HUES48 (cell line): ENCODE data around the gene CPLX4.

ENCODE experiments used
- H3K27ac ChIP-seq: one replicate; pipeline ENCODE4 v1.7.0; 2013; ENCODE audit warnings: low read depth, low read length, inconsistent platforms
- H3K27me3 ChIP-seq: 2 replicates; pipeline ENCODE4 v1.6.1; 2013; ENCODE audit warnings: mild to moderate bottlenecking, low read length; ENCODE audit not compliant: control insufficient read depth, insufficient read depth
- H3K36me3 ChIP-seq: 2 replicates; pipeline ENCODE4 v1.6.1; 2013; ENCODE audit warnings: low read length; ENCODE audit not compliant: control insufficient read depth, insufficient read depth
- H3K4me1 ChIP-seq: 2 replicates; pipeline ENCODE4 v1.6.1; 2013; ENCODE audit warnings: mild to moderate bottlenecking, low read length; ENCODE audit not compliant: control insufficient read depth, insufficient read depth
- H3K4me3 ChIP-seq: 2 replicates; pipeline ENCODE4 v1.5.1; 2013; ENCODE audit warnings: mild to moderate bottlenecking, low read depth, low read length
- H3K9ac ChIP-seq: 2 replicates; pipeline ENCODE4 v1.6.1; 2013; ENCODE audit warnings: mild to moderate bottlenecking, low read depth, low read length, moderate library complexity
- H3K9me3 ChIP-seq: 2 replicates; pipeline ENCODE4 v1.6.1; 2013; ENCODE audit warnings: low read length; ENCODE audit not compliant: control insufficient read depth, insufficient read depth

CPLX4 gene, protein sequence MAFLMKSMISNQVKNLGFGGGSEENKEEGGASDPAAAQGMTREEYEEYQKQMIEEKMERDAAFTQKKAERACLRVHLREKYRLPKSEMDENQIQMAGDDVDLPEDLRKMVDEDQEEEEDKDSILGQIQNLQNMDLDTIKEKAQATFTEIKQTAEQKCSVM

GRCh38 chr18:59318460-59319050, at the start of gene CPLX4:
Gene CPLX4 (minus strand): TSS chr18:59318649. CDS start chr18:59318462, 187 bp downstream.
- Histone ChIP-seq H3K4me1 (no peaks in the 10 kb centered on the region), H3K9me3 (no peaks in the 10 kb centered on the region), H3K9ac (no peak within 1 kb of the TSS), H3K27ac (no peak within 1 kb of the TSS), H3K27me3 (no peaks in the 10 kb centered on the region), H3K4me3 (no peak within 1 kb of the TSS), H3K36me3 (no peaks in the 10 kb centered on the region)

- no peak overlapping the region for H3K27ac ChIP-seq
- H3K27me3 ChIP-seq: peaks cover 17% of the 10 kb centered on the region
- no peak overlapping the region for H3K9ac ChIP-seq
- H3K4me3 ChIP-seq: no peak overlapping the region
- H3K4me1 ChIP-seq: peaks cover 14% of the 10 kb centered on the region; the same call in 1 of the 2 replicates
- peaks cover 15% of the 10 kb centered on the region for H3K36me3 ChIP-seq
- H3K9me3 ChIP-seq: no peaks in the 10 kb centered on the region
Measured at GRCh38 chr18:59360381-59360780, 41.9 kb upstream of the CPLX4 start.

DNA sequence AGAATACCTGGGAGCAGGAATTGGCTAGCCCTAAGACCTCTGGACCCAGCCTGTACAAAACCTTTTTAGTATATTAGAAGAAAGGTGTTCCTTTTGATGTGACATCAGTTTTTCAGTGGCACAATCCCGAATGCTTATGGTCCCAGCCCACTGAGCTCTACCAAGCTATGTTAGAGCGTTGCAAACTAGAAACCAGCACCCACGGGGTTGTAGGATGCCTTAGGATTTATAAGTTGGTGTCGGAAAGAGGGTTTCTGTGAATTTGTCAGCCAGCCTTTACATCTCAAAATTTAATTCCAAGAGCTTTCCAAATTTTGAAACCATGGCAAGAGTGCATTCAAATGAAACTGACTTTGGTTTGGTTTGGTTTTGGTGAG, 41.1 kb upstream of the CPLX4 start:
- Histone ChIP-seq H3K27me3 (peaks cover 17% of the 10 kb centered on the region), H3K9me3 (no peaks in the 10 kb centered on the region), H3K4me1 (peaks cover 14% of the 10 kb centered on the region; the same call in 1 of the 2 replicates), H3K36me3 (peaks cover 23% of the 10 kb centered on the region), H3K27ac (no peak overlapping the region), H3K9ac (no peak overlapping the region), H3K4me3 (peak overlapping the region; percentile 69)

DNA sequence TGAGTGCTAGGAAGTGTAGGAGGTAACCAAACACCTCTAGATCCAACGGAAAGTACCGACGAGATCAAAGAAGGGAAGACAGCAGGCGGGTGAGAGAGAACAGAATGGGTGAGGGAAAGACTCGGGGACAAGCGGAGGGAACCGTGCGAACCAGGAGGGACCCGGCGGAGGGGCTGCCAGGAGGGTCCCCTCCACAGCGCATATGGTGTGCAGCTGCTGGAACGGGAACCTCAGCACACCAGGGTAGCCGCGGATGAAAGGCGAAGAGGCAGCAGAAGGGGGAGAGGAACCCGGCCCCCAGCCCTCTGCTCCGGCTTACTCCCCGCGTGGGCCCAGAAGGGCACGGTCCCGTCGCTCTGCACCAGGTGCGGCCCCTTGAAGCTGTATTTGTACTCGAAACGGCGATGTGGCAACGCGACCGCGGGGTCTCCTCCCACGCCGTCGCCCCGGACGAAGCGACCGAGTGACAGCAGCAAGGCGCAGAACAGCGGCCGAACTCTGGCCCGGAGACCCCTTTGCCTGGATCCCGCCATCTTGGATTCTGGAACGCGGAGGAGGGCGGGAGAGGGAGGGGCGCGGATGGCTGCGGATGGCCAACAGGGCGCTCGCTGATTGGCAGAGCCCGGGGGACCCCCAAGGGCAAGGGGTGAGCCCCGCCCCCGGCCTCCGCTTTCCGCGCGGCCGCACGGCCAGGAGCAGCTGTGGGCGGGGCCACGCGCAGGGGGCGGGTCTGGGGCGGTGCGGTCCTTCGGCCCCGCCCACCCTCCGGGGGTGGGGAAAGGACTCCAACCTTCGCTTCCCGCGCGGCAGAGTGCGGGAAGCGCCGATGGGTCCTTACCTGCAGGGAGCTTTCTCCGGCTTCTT, 40.5 kb upstream of the CPLX4 start, which contains the start of gene LMAN1:
LMAN1 (minus strand) TSS at position 554 of the 864 bp plus-strand sequence; CDS start at position 533, 21 bp downstream.
- H3K4me1 ChIP-seq: peaks cover 14% of the 10 kb centered on the region; the same call in 1 of the 2 replicates
- peak within 1 kb of the TSS; percentile 100 for H3K4me3 ChIP-seq
- peaks cover 17% of the 10 kb centered on the region for H3K27me3 ChIP-seq
- peak within 1 kb of the TSS; percentile 95 for H3K9ac ChIP-seq
- H3K36me3 ChIP-seq: peaks cover 30% of the 10 kb centered on the region
- H3K9me3 ChIP-seq: no peaks in the 10 kb centered on the region
- H3K27ac ChIP-seq: peak within 1 kb of the TSS; percentile 93

DNA sequence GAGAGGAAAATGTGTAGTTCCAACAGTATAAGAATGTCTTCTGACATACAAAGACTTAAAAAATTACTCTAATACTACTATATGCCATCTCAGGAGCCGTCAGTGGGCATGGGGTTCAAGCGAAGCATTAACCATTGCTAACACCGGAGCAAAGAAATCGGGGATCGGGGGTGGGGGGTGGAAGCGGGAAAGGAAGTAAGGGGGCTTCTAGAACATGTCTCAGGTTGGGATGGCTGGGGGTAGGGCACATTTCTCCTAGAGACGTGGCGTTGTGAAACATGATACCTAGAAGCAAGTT, 39.9 kb upstream of the CPLX4 start:
- Histone ChIP-seq H3K27ac (peak overlapping the region; percentile 93), H3K4me3 (peak overlapping the region; percentile 100), H3K4me1 (peaks cover 14% of the 10 kb centered on the region; the same call in 1 of the 2 replicates), H3K27me3 (peaks cover 17% of the 10 kb centered on the region), H3K9ac (peak overlapping the region; percentile 95), H3K9me3 (no peaks in the 10 kb centered on the region), H3K36me3 (peaks cover 35% of the 10 kb centered on the region)

DNA sequence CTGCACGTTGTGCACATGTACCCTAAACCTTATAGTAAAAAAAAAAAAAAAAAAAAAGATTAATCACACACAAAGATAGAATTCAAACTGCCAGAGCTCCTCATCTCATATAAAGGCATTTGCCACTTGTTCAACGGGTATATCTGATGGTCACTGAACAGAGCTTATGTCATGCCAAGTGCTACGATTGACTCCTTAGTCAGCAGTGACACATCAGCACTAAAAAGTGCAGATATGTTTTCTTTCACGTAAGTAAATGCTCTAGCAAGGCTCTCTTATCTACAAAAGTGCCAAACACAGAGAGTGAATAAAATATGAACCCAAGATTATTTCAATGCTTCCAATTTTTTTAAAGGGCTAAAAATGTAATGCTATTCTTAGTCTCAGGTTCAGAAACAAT, 39.5 kb upstream of the CPLX4 start:
- H3K4me1 ChIP-seq: peaks cover 14% of the 10 kb centered on the region; the same call in 1 of the 2 replicates
- H3K9ac ChIP-seq: peak overlapping the region; percentile 95; the same call in 1 of the 2 replicates
- peaks cover 17% of the 10 kb centered on the region for H3K27me3 ChIP-seq
- no peak overlapping the region for H3K27ac ChIP-seq
- H3K4me3 ChIP-seq: peak overlapping the region; percentile 100
- peaks cover 40% of the 10 kb centered on the region for H3K36me3 ChIP-seq
- H3K9me3 ChIP-seq: no peaks in the 10 kb centered on the region

- peaks cover 14% of the 10 kb centered on the region; the same call in 1 of the 2 replicates for H3K4me1 ChIP-seq
- H3K36me3 ChIP-seq: peaks cover 72% of the 10 kb centered on the region
- H3K9ac ChIP-seq: no peak overlapping the region
- H3K4me3 ChIP-seq: no peak overlapping the region
- no peaks in the 10 kb centered on the region for H3K9me3 ChIP-seq
- no peak overlapping the region for H3K27ac ChIP-seq
- peaks cover 4% of the 10 kb centered on the region for H3K27me3 ChIP-seq
Measured at GRCh38 chr18:59354731-59355130, 36.3 kb upstream of the CPLX4 start.

DNA sequence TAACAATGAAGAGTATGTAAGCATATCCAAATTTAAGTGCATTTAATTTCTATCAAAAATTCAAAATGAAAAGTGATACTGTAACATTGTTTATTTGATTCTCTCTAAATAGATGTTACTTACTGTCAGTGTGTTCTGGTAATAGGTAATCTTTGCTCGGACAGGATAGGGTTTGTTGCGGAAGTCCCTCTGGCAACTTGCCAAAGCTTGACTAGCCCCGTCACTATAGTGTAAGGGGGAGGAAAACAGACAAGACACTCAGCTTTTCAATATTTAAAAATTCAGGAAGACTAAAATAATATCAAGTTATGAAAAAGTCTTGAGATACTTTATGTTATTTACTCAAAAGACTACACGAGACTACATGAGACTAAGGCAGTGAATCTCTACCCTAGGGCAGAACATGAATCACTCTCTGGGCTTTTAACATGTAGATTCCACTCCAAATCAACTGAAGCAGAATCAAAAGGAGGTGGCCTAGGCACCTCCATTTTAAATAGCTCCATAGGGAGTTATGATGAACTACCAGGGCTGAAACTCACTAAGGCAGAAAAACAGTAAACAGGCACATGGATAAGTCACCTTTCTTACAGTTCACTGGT, 34.7 kb upstream of the CPLX4 start:
- no peaks in the 10 kb centered on the region for H3K27me3 ChIP-seq
- H3K27ac ChIP-seq: no peak overlapping the region
- peaks cover 87% of the 10 kb centered on the region for H3K36me3 ChIP-seq
- peaks cover 10% of the 10 kb centered on the region; the same call in 1 of the 2 replicates for H3K4me1 ChIP-seq
- H3K4me3 ChIP-seq: no peak overlapping the region
- no peak overlapping the region for H3K9ac ChIP-seq
- no peaks in the 10 kb centered on the region for H3K9me3 ChIP-seq

GRCh38 chr18:59352250-59352855, 33.9 kb upstream of the CPLX4 start:
- no peaks in the 10 kb centered on the region for H3K9me3 ChIP-seq
- H3K36me3 ChIP-seq: peaks cover 94% of the 10 kb centered on the region
- no peak overlapping the region for H3K27ac ChIP-seq
- no peak overlapping the region for H3K4me3 ChIP-seq
- peaks cover 3% of the 10 kb centered on the region; the same call in 1 of the 2 replicates for H3K4me1 ChIP-seq
- no peaks in the 10 kb centered on the region for H3K27me3 ChIP-seq
- H3K9ac ChIP-seq: no peak overlapping the region

DNA sequence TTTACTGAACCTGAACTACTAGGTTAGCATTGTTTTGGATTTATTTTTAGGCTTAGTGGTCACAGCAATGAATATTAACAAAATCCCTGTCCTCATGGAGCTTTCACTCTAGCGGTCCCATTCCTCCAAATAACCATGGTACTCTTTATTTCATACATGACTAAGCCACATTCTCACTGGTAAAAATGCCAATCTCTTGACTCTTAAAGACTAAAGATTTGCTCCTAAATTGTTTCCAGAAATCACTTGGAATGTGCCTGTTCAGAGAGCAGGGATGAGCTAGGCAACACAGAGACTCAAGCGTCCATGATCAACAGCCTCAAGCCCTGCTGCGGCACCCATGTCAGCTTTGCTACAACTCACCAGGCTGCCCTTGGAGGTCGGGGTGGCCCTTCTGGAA, 27.1 kb upstream of the CPLX4 start:
- no peaks in the 10 kb centered on the region for H3K9me3 ChIP-seq
- peaks cover 73% of the 10 kb centered on the region for H3K36me3 ChIP-seq
- H3K4me3 ChIP-seq: no peak overlapping the region
- no peak overlapping the region for H3K27ac ChIP-seq
- no peaks in the 10 kb centered on the region for H3K27me3 ChIP-seq
- H3K9ac ChIP-seq: no peak overlapping the region
- H3K4me1 ChIP-seq: no peaks in the 10 kb centered on the region
